Hematopoietic multipotent progenitor cell treated with erythropoietin and hydrocortisone succinate and interleukin-3 and kit ligand, for 8 days (in vitro differentiated cells): ENCODE results near the gene COL27A1.

Source experiments
- DNase-seq: peaks from one replicate; pipeline ENCODE4 v3.0.0-alpha.2; 2015

Gene COL27A1

DNA sequence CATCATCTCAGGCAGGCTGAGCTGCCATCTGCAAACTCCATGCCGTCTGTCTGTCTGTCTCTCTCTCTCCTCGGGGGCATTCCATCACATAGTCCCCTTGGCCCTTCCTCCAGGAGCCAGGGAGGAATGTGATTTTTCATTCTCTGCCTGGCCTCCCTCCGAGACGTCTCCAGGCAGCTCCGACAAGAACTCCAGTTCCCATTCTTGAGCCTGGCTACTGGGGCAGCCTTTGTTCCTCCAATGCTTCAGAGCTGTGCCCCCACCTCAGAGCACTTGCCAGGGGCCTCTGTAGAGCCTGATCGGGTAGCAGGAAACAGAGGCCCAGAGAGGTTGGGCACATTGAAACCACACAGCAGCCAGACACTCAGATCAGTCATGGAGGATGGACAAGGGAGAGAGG is 74.0 kb downstream of the COL27A1 start:
- no peak for DNase-seq

GRCh38 chr9:114230068-114230467 is 74.7 kb downstream of the COL27A1 start:
- no peak for DNase-seq

DNA sequence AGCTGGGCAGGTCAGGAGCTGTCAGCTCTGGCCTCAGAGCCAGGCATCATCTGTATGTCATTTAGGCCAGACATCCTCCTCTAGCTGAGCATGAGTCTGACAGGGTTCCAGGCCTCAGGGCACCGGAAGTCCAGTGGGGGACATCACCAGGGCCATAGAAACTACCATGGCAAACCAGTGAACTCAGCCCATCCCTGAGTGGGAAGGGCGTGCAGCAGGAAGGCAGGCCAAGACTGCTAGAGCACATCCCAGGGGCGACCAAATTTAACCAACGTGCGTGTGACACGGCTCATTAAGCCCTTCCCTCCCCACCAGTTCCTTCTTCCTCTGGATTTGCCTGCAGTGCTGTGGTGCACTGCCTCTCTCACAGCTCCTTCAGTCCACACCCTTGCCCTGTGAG is 75.9 kb downstream of the COL27A1 start:
- DNase-seq: no peak

DNA sequence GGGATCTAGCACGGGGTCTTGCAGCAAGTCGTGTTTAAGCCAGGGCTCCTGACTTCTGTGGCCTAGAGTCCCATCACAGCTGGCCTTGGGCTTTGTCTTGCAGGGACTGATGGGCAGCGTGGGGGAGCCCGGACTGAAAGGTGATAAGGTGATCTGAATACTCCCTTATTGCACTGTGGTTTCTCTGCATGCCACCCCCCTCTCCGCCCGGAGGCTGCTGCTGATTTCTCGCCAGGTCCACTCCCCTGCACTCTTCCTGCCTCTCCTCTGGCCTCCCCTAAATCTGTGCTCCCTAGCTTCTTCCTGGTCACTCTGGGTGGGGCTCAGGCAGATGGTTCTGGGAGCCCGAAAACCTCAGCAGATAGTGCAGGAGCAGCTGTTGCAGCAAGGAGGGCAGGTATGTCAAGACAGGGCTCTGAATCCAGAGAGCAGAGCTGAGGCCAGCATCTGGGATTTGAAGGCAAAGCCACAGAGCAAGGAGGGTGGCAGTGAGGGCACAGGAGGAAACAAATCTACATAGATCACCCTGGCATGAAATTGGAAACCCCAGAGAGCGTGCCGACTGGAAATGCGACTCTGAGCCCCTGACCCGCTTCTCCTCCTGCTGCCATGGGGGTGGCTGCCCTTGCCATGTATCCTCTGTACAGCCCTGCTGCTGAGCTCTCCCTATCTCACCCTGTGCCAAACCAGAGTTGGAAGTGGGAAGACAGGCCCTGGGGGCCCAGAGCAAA is 76.5 kb downstream of the COL27A1 start:
- DNase-seq: no peak

- no peak for DNase-seq
Observed at GRCh38 chr9:114233491-114234185, 78.3 kb downstream of the COL27A1 start.

DNA sequence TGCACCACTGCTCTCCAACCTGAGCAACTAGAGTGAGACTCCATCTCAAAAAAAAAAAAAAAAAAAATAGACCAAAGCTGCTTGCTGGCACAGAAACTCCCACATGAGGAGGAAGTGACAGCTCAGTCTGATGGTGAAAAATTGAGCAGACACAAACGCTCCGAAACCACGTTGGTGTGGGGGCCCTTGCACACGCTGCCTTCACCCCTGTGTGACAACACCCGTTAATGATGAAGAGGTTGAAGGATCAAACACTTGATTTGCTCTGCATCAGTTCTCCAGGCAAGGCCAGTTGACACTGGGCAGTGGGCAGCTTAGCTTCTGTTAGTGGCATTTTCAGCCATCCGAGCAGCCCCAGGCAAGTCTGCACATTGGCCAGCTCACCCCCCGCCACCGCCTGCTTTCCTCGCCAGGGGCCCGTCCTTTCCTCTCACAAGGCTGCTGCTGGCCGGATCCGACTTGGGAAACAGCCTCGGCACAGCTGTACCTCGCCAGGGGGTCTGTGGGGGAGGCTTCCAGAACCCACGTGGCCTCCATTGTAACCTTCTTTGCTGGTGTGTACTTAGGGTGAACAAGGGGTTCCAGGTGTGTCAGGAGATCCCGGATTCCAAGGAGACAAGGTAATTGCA is 79.8 kb downstream of the COL27A1 start:
- DNase-seq: no peak

DNA sequence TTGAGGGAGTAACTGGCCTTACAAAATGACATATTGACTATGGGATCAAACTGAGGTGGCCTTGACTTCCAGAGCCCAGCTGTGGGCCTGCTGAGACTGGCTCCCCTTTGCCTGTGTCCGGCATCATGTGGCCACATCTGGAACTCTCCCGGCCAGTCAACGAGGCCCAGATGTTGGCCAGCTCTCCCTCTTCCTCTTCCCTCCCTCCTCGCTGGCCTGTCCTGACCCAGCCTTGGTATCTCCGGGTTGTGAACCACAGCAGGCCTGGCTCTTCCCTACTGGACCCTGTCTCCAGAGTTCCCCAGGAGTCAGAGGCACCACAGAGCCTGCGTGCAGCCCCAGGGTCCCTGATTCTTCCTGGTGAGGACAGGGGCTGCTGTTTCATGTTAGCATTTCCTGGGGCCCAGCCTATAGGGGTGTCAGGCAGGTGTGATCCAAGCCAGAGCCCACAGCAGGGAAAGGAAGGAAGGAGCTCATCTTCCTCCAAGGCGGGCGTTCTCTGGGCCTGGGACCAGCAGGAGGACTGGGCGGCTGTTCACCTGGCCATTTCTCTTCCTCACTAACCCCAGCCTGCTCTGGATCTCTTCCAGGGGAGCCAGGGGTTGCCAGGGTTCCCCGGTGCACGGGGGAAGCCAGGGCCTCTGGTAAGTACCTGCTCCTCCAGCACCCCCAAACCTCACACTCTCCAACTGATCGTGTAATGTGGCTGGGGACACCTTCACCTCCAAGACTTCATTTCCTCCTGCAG is 81.2 kb downstream of the COL27A1 start:
- DNase-seq: no peak

- DNase-seq: no peak
Observed at GRCh38 chr9:114237247-114237646, 81.9 kb downstream of the COL27A1 start.

- DNase-seq: no peak
Observed at GRCh38 chr9:114237781-114238180, 82.4 kb downstream of the COL27A1 start.

DNA sequence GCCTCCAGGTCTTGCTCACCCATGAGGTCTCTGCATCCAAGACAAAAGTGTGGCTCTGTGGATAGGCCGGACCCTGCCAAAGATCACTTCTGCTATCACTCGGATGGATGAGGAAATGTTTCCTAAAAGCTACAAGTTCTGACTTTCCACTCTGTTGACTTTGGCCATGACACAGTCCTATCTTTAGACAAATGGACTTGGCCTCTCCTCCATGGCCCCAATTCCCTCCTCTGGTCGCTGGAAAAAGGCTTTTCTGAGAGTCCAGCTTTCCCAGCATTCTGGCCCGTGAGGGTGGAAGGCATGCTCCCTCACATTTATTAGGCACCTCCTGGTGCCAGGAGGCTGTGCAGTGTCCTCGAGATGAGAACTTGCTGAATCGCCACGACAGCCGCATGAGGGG is 83.1 kb downstream of the COL27A1 start:
- no peak for DNase-seq

DNA sequence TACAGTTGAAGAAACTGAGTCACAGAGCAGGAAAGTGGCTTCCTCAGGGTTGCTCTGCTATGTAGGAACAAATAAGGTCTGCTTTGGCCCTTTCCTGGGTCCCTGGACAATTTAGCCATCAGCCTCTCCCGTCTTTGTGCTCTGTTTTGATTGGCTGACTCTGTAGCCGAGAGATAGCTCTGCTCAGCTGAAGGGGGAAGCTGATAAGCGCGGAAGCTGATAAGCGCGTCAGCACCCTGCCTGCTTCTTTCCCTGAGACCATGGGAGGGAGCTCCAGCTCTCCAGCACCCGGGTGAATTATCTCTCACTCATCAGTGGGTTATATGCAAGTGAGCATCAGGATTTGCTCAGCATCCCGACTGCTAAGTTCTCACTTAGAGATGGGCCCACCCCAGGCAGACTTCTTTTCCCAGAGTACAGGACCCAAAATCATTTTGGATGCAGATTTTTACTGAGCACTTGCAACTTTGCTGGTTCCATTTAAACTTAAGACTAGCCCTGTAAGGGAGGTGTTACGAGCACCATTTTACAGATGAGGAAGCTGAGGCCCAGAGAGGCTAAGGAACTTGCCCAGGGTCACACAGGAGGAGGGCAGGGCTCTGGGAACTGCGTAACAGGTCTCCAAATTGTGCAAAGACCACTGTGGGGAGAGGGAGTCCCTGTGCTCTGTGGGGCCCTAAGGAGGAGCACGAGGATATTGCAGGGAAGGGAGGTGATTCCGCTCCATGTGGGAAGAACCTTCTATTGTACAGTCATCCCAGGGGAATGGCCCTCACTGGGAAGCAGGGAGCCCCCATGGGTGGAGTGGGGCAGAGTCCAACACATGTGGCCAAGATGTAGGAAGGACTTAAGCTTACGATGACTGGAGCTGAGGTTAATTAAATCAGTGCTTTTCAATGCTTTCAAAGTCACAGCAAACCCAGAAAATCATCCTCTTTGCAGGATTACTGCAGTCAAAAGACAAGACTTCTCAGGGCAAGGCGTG is 83.8 kb downstream of the COL27A1 start:
- DNase-seq: peak; percentile 77

GRCh38 chr9:114240216-114240615 is 84.9 kb downstream of the COL27A1 start:
- DNase-seq: no peak

DNA sequence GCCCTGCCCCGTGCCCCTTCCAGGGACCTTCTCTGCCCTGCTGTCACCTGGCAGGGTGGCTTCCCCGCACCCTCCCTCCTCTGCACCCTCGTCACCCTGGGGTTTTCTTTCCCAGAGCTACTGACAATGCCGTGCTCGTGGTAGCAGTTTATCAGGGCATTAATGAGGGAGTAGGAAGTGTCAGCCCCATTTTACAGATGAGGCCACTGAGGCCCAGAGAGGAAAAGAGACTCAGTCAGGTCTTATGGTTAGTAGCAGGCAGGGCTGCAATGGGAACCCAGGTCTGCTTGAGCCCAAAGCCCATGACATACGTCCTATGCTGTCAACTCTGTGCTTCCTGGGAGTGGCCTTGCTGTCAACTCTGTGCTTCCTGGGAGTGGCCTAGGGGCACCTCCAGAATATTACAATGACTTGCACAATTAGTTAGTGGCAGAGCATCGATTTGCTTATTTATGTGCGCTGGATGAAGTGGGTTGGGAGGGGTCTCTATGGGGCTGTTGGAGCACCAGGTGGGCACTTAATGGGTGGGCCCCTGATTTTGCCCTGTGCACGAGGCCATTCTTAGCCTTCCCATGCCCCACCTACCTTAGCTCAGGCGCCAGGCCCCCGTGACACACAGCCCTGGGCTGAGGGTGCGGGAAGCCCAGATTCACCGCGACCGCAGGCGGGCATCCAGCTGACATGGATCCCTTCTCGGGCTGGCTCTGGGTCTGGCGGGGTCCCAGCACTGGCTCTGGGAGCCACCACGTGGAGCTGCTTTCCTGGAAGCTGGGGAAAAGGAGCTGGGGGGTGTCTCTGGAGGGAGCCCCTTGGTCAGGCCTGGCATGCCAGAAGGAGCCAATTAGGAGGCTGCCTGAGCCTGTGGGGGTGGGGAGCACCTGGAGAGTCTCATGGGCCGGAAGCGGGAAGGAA is 85.6 kb downstream of the COL27A1 start:
- peak; percentile 5 for DNase-seq

GRCh38 chr9:114242837-114243236 is 87.5 kb downstream of the COL27A1 start:
- no peak for DNase-seq

- no peak for DNase-seq
Observed at GRCh38 chr9:114243240-114243639, 87.9 kb downstream of the COL27A1 start.

DNA sequence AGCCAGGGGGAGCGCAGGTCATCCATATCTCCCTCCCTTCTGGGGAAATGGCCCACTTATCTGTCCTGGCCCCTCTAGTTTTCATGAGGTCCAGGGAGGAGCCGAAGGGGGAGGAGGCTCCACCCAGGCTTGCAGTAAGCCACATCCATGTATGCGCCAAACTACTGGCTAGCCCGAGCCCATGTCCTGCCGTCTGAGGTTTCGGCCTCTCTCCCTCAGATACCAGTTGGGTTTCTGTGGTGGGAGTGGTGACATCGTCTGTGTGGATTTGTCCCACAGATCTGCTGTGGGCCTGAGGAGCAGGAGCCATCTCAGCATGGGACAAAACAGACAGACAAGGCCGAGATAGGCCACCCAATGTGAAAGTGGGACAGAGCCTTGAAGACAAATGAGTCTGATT is 89.2 kb downstream of the COL27A1 start:
- no peak for DNase-seq

GRCh38 chr9:114246558-114246957 is 91.2 kb downstream of the COL27A1 start:
- DNase-seq: no peak

DNA sequence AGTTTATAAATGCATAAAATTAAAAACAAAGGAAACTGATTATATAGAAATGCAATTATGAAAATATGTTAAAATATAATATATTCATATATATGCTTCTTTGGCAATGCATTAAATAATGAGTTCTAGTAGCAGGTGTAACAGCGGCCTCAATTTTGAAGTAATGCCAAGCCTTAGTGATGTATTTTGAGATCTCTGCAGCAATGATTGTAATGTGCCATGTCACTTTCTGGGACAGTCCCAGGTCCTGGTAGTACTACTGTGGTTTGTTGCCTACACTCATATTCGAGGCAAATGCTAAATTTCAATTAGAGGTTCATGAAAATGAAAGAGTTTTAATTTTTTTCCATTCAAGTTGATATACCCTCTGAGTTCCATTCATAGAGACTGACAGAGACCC is 91.7 kb downstream of the COL27A1 start:
- DNase-seq: no peak

GRCh38 chr9:114247491-114247890 is 92.2 kb downstream of the COL27A1 start:
- no peak for DNase-seq

DNA sequence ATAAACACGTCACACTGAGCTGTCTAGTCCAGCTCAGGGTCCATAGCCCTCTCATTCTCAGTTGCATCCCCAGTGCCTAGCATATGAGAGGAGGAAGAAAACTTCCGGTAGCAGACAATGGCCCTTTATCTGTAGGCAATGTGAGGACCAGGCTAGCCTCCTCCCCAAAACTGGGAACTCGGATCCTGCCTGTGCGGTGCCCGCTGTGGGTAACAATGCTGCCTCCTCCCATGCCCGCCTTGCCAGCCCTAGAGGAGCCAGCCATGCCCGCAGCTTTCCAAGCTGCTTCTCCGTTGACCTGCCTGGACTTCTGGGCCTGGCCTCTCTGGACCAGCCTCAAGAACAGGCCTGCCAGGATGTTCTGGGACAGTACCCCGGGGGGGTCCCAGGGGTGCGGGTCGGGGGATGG is 93.0 kb downstream of the COL27A1 start:
- DNase-seq: no peak
